IPS-NIHi7 (cell line): ENCODE results near the gene CTNNBL1.
A peak's percentile ranks its signal among the peaks of the same experiment; 100 is the strongest.

ENCODE experiments used
- DNase-seq: peaks from one replicate; pipeline ENCODE4 v3.0.0; 2012; ENCODE audit warnings: mixed read lengths; ENCODE audit errors: extremely low spot score

The CTNNBL1 gene

DNA sequence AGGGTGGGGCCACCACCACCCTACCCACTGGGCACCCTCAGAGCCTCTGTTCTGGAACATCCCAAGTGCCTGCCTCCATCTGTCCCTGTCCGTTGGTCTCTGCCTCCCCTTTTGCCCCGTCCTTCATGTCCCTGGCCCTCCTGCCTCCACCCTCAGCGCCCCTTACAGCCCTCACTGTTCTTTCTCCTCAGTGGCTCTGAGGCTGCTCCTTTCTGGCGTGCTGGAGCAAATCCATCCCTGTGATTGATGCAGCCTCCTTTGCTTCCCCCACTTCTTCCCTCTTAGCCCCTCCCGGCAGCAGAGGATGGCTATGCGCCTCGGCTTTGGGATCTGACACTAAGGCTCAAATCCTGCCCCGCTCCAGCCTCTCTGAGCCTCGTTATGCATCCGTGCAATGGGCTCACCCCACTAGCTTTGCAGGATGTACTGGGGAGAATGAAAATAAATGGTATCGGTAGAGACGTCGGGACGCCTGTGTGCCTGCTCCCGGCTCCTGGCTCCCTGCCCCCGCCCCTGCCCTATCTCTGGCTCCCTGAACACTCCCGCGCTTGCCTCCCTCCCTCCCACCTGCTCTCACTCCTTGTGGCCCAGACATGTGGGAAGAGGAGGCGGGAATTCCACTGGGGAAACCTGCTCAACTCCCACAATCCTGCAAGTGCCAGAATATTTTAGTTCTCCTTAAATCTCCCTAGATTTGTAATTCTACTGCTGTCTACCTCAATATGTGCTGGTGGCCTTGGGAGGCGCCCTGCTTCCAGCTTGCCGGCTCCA is 222.2 kb downstream of the CTNNBL1 start:
- DNase-seq = peak; percentile 74

DNA sequence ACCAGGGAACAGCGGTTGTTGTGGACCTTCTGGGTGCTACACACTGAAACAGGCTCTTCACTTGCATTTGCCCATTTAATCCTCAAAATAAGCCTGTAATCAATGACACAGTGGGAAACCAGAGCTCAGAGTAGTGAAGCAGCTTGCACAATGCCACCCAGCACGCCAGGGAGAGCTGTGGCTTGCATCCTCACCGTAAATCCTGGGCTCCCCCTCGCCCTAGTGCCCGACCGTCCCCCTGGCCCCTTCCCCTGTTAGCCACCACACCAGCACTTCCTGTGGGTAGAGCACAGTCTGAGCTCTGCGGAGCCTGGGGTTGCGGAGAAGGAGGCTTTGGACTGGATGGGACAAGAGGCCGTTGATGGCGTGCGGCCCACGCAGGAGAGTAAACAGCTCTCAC is 223.6 kb downstream of the CTNNBL1 start:
- DNase-seq = no peak

DNA sequence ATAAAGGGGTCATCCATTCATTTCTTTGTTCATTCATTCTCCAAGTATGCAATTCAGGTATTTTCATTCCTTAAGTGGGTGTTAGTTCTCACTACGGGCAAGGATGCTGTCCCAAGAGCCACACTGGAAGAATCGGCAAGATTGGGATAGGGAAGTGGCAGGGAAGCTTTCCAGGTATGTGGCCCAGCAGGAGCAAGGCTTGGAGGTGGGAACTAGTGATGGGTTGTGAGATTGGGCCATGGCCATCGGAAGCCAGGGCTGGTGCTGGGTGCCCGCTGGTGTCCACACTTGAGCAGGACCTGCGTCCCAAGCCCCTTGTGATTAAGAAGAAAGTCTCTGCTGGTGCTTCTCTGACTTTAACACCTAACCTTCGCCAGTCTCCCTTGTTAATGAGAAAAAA is 224.2 kb downstream of the CTNNBL1 start:
- DNase-seq = no peak

DNA sequence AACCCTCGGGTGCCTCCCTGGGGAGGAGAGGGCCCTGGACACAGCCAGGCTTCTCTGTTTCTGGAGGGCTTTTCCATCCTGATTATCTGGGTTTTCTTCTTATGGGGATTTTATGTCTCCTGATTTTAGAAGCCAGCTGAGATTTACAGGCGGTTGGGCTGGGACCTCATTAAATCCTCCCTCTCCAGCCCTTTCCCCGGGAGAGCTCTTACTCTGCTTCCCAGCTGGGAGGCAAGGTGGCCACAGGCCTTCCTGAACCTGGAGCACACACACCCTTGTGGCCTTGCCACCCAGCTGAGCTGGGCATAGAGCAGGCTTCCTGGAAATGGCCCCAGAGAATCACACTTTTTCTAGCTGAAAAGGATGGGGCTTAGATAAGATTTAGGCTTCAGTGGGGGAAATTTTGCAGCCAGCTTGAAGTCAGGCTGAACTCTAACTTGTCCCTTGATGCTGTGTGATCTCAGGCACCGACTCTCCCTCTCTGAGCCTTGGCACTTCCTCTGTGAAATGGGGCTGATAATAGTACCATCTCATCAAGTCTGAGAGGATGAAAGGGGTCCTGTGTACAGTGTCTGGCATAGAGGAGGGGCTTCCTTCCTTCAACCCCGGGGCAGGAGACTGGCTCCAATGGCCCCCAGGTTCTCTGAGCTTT is 225.7 kb downstream of the CTNNBL1 start:
- no peak for DNase-seq

DNA sequence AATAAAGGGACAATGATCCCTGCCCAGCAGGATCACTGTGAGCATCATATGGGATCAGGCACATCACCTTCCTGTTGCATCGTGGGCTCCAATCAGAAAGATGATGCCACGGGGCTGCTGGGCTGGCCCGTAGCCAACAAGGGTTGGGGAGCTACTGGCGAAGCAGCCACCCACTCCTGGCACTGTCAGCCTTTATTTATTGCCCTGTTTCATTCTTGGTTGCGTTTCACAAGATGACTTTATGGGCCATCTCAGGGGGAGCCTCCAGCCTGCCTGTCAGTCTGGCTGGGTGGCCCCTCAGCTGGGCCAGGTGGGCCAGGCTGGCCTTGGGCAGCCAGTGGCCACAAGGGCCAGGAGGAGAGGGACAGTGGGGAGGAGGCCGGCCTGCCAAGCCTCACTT is 226.4 kb downstream of the CTNNBL1 start:
- no peak for DNase-seq

DNA sequence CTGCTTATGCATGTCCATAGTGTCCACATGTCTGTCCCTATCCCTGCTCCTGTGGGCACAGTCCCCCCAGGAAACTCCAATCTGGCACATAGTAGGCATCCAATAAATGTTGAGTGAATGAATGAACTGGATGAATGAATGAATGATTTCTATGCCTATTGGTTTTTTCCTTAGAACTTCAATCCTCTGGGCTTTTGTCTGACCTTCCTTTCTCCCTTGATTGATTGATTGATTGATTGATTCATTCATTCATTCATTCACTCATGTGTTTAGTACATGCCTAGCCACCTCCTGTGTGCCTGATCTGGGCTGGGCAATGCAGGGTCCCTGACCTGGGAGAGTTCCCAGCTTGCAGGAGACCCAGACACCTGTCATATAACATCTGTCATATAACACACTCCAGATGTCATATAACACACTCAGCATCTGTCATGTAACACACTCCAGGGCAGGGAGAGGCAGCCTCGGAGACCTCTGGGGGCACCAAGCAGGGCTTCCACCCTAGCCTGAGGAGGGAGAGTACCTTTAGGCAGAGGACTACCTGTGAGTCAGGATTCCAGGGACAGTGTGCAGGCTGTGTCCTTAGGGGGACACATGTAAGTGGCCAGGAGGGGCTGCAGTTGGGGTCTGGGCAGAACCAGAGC is 227.0 kb downstream of the CTNNBL1 start:
- no peak for DNase-seq

DNA sequence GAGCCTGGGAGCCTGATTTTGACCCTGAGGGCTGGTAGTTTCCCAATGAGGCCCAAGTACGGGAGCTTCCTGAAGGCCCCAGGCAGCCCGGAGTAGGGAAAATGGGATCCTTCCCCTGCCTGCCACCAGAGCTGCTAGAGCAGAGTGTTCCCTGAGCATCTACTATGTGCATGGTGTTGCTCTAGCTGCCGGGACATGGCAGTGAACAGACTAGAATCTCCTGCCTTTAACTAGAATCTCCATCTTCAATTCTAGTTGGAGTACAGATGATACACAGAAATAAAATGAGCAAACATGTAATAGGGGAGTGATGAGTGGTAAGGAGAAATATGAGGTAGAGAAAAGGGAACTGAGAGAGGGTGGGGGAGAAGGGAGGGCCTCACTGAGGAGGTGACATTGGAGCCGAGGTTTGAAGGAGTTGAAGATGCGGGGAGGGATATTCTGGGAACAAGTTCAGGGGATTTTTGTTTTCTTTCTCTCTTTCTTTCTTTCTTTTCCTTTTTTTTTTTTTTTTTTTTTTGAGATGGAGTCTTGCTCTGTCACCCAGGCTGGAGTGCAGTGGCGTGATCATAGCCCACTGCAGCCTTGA is 227.6 kb downstream of the CTNNBL1 start:
- DNase-seq = no peak
